ENCODE data around the gene C1QTNF8. TPM values are rescaled to one million over a fixed set of nuclear protein-coding genes. Genes with fewer than 3 reads are reported as not detected.

Gene C1QTNF8
- total RNA-seq, 1 donor from 2014 or later = not detected

GRCh38 chr16:1123525-1124230 lies 27.6 kb upstream of the C1QTNF8 start:
- H3K36me3 ChIP-seq = no peaks in the 10 kb centered on the region
- intact Hi-C loops (cut with micrococcal nuclease) = no loop called here
- no peaks in the 10 kb centered on the region for H3K9me3 ChIP-seq (replicated peaks)
- peaks cover 92% of the 10 kb centered on the region for H3K27me3 ChIP-seq (ENCODE audit: low read depth)
- no peak overlapping the region for H3K27ac ChIP-seq (replicated peaks)
- no peak for TF ChIP-seq CTCF (IDR thresholded peaks at IDR 0.05; ENCODE audit: borderline replicate concordance)
- no peak for DNase-seq
- H3K4me1 ChIP-seq = no peaks in the 10 kb centered on the region
- no peak overlapping the region for H3K4me3 ChIP-seq

DNA sequence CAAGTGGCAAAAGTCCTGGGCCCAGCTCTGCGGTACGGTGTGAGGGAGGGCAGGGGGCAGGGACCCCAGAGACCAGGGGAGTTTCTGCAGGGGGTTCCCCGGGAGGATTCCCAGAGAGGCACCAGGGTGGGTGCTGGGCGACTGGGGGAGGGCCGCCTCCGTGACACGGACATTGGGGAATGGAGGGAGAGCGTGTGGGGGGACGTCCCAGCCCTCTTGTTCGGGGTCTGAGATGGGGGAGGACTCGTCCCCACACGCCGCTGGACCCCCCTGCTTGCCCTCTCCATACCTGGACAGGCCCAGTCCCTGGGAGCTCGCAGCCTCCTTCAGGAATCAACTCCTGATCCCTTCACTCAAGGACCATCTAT lies 26.3 kb upstream of the C1QTNF8 start:
- H3K36me3 ChIP-seq = no peaks in the 10 kb centered on the region
- H3K27ac ChIP-seq (replicated peaks) = no peak overlapping the region
- no peak for DNase-seq
- intact Hi-C loops (cut with micrococcal nuclease) = no loop called here
- H3K27me3 ChIP-seq (ENCODE audit: low read depth) = peaks cover 100% of the 10 kb centered on the region
- no peak overlapping the region for H3K4me3 ChIP-seq
- H3K4me1 ChIP-seq = no peaks in the 10 kb centered on the region
- no peaks in the 10 kb centered on the region for H3K9me3 ChIP-seq (replicated peaks)
- TF ChIP-seq CTCF (IDR thresholded peaks at IDR 0.05; ENCODE audit: borderline replicate concordance) = no peak

DNA sequence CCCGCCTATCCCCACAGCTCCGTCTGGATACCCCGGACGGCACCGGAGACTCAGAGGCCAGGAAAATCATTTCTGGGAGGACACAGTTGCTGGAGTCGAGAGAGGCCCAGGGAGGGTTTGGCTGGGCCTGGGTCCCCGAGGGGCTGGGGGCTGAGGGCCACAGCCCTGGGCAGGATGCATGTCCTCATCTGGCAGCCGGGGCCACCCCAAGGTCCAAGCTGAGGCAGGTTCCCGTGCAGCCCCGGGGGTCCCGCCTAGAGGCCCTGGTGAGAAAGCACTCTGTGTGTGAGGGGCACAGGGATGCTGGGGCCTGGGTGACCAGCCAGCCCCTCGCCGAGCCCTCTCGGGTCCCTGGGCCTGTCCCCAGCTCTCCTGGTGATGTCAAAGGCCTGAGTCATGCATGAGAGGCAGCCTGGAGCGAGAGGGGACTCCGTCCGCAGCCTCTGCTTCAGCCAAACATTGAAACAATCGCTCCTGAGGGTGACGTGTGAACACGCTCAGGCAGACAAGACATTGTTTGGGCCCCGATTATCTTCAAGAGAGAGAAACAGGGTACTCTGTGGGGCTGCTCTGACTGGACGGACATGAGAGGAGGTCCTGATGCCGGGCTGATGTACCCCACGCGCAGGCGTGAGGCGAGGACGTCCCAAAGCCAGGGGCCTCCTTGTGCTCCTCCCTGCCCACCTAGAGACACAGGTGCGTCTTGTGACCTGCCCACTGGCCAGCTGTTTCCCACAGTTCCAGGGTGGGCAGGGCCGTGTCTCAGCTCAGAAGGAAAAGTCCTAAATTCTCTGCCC lies 25.8 kb upstream of the C1QTNF8 start:
- no peaks in the 10 kb centered on the region for H3K9me3 ChIP-seq (replicated peaks)
- H3K4me1 ChIP-seq = no peaks in the 10 kb centered on the region
- H3K36me3 ChIP-seq = no peaks in the 10 kb centered on the region
- no peak overlapping the region for H3K27ac ChIP-seq (replicated peaks)
- no peak for TF ChIP-seq CTCF (IDR thresholded peaks at IDR 0.05; ENCODE audit: borderline replicate concordance)
- no peak for DNase-seq
- H3K27me3 ChIP-seq (ENCODE audit: low read depth) = peaks cover 100% of the 10 kb centered on the region
- H3K4me3 ChIP-seq = no peak overlapping the region
- intact Hi-C loops (cut with micrococcal nuclease) = no loop called here

- H3K27me3 ChIP-seq (ENCODE audit: low read depth) = peaks cover 100% of the 10 kb centered on the region
Observed at GRCh38 chr16:1121009-1121408, 25.0 kb upstream of the C1QTNF8 start.

GRCh38 chr16:1120577-1120941 lies 24.5 kb upstream of the C1QTNF8 start:
- intact Hi-C loops (cut with micrococcal nuclease) = no loop called here
- H3K27me3 ChIP-seq (ENCODE audit: low read depth) = peaks cover 100% of the 10 kb centered on the region
- TF ChIP-seq CTCF (IDR thresholded peaks at IDR 0.05; ENCODE audit: borderline replicate concordance) = no peak
- H3K4me3 ChIP-seq = no peak overlapping the region
- H3K4me1 ChIP-seq = no peaks in the 10 kb centered on the region
- no peaks in the 10 kb centered on the region for H3K9me3 ChIP-seq (replicated peaks)
- no peak for DNase-seq
- no peak overlapping the region for H3K27ac ChIP-seq (replicated peaks)
- no peaks in the 10 kb centered on the region for H3K36me3 ChIP-seq

More at GRCh38 chr16:1121009-1121408, 25.0 kb upstream of the C1QTNF8 start:
- intact Hi-C loops (cut with micrococcal nuclease) = no loop called here
- DNase-seq = no peak
- Histone ChIP-seq H3K4me3 (no peak overlapping the region), H3K27ac (replicated peaks) (no peak overlapping the region), H3K4me1 (no peaks in the 10 kb centered on the region), H3K36me3 (no peaks in the 10 kb centered on the region), H3K9me3 (replicated peaks) (no peaks in the 10 kb centered on the region)
- TF ChIP-seq CTCF (IDR thresholded peaks at IDR 0.05; ENCODE audit: borderline replicate concordance) = no peak

Data from left ventricle myocardium inferior (tissue), 1 donor.